Tongue (tissue), 2 donors: Measurements from ENCODE around the gene SHISA6. TPM values are rescaled to one million over a fixed set of nuclear protein-coding genes. Genes with fewer than 3 reads are reported as not detected.
A peak's percentile ranks its signal among the peaks of the same experiment; 100 is the strongest.

ENCODE experiments used
- DNase-seq: peaks from one replicate; pipeline ENCODE4 v3.0.0-alpha.2; 2015
- total RNA-seq: library from RNA; depleted of rRNA; stranded (reverse); fragments of >200 nt; gene quantifications from one replicate; pipeline ENCODE4 v1.2.3, GENCODE V29; 2014

Gene SHISA6
- total RNA-seq, result 4.4 TPM

DNA sequence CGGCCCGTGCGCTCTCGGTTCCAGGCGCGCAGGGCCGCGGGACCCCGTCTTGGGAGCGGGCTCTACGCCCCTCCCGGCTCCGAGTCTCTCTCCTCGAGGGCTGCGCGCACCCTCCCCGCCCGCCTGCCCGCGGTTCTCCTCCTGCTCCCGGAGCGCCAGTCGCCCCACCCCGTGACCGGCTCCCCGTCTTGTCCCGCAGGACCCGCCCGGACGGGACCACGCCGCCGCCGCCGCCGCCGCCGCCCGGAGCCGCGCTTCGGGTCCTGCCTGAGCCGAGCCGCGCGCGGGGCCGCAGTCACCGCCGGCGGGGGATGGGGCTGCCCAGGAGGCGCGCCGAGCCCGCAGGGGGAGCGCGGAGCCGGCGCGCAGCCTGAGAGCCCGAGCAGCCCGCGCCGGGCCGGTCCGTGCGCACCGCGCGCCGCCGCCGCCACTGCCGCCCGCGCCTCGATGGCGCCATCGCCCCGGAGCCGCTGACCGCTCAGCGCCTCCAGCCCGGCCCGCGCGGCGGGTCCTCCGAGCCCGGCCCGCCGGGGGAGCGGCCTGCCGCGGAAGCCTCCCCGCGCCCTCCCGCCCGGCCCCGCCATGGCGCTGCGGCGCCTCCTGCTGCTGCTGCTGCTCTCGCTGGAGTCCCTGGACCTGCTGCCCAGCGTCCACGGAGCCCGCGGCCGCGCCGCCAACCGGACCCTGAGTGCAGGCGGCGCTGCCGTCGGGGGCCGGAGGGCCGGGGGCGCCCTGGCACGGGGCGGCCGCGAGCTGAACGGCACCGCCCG is at the start of gene SHISA6:
Gene SHISA6 (plus strand): TSS at position 373 of the 770 bp plus-strand sequence.
- DNase-seq, result peak; percentile 21

DNA sequence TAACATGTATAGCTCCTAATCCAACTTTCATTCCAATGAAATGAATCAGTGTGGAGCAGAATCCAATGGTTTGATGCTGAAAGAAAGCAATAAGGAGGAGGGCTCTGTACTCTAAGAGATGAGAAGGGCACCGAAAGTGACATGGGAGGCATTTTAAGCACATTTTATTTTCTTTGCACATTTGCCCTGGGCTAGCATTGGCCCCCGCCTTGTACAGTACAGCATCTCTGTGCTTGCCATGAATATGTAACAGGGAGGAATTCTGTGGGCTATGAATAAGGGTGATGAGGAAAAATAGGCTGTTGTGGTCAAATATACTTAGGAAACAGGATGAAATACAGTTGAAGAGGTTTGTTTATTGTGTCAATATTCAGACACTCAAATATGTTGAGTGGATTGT is 45.2 kb upstream of the SHISA6 start:
- DNase-seq, result no peak

DNA sequence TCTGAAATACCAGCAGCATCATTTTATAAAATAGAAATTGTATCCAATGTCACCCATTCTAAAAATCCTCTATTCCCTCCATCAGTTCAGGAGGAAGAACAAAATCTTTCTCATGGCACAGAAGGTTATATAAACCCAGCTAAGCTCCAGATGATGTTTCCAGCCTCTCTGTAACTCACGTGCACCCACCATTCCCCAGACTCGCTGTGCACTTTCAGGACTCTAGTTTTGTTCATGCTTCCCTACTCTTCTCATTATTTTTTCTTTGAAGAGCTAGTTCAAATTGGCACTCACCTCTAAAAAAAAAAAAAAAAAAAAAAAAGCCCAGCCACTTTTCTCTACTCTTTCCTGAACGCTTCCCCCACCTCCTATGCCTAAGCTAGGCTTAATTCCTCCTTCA is 36.0 kb upstream of the SHISA6 start:
- DNase-seq, result no peak

DNA sequence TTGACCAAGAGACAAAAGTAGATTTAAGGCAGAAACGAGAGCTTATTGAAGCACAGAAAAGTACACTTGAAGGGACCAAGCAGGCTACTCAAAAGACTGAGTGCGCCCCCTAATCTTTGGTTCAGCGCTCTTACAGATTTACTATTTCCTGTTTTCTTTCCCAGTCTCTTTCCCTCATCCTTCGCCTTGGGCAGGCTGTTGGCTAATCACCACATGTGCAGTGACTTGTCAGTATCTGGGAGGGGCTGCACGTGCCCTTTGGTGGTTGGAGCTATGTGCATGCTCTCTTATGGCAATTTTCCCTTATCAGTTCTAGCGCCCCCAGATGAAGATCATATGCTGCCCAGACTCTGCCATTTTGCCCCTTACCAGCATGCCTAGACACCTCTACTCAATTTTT is 35.4 kb upstream of the SHISA6 start:
- DNase-seq, result no peak

DNA sequence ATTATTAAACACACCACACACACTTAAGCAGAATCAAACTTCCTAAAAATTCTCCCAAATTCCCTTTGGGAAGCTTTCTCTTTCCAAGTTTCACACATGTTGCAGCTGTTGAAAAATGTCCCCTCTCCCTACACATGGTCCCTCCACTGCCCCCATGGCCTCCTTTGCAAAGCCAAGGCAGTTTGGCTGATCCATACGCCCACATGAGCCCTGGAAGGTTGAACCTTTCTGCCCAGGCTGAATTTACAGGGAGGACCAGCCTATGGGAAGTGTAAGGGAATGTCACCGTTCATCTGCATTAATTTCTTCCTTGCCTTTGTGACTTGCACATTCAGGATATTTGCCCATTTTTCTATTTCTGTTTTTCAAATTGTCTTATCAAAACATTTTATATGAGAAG is 31.1 kb upstream of the SHISA6 start:
- DNase-seq, result no peak

DNA sequence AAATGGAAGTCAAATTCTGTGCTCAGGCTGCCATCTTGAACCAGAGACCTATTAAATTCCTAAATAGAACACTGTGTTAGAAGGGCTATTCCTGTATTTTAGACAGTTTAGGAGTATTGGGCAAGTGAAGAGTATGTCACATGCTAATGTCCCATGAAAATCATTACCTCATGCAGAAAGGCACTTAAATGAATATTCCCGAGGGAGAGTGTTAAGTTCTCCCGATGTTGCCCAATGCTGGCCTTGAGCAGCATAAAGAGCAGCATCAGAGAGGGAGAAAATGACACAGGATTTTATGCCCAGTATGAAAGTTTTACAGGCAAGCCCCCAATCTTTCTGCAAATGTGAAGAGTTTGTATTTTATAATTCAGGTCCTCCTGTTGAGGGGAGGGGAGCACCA is 28.2 kb upstream of the SHISA6 start:
- no peak for DNase-seq

DNA sequence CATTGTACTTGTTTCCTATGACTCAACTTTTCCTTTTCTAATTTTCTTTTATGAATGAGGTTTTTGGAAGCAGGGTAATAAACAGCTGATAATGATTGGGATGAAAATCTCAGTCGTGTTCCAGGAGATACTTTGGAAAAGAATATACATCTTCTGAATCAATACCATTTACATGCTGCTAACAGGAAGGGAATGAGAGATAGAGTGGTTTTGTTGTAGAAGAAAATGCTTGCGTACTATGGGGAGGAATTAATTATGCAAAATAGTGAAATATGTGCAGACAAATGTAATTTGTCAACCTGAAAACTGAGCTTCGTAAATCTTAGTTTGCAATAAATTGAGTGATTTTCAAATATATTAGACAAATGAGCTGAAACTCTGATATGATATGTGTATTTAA is 24.0 kb upstream of the SHISA6 start:
- DNase-seq, result no peak

DNA sequence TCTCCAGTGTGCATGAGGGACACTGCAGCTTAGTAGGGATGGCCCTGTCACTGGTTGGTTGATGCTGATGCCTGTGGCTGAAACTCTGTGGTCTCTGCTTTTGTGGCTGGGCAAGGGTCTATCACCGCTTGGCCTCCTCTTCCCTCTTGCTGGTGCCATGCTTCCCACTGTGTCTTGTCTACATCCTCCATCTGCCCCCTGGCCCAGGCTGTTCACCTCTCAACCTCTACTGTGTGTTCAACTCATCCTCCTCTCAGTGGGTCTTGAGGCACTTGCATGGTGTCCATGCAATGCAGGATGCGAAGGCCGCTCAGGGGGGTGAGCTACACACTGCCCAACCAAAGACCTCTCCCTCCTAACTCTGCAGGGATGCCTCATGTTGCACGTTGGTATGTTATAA is 19.8 kb upstream of the SHISA6 start:
- DNase-seq, result no peak

DNA sequence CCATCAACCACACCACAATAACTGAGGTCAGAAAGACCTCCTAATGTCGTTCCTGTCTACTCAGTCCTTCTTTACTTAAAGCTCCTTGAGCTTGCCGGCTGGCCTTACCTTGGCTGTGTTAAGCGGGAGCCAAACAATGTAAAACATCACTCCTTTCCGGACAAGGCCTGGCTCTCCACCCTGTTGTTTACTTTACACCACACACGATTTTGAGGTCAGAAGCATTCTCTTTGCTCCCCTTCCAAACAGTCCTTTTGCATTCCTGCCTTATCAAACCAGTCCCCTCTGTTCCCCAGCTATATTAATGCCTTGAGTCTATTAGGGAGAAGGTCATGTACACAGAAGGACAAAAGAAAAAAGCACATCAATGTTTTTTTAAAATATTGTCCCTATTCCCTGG is 19.3 kb upstream of the SHISA6 start:
- no peak for DNase-seq

DNA sequence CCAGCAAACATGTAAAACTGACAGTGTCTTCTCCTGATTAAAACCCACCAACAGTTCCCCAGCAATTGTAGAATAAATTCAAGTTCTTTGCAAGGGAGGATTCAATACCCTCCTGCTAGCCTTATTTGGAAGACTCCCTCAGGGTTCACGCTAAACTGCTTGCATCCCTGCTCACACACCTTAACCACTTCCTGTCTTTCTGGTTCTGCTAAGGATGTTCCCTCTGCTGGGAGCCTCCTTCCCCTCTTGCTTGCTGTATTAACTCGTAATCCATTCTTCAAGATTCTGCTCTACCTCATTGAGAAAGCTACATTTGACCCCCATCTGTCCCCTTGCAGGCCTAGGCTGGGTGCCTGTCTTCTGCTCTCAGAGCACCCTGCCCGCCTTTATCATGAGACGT is 2.3 kb upstream of the SHISA6 start:
- DNase-seq, result peak; percentile 45

DNA sequence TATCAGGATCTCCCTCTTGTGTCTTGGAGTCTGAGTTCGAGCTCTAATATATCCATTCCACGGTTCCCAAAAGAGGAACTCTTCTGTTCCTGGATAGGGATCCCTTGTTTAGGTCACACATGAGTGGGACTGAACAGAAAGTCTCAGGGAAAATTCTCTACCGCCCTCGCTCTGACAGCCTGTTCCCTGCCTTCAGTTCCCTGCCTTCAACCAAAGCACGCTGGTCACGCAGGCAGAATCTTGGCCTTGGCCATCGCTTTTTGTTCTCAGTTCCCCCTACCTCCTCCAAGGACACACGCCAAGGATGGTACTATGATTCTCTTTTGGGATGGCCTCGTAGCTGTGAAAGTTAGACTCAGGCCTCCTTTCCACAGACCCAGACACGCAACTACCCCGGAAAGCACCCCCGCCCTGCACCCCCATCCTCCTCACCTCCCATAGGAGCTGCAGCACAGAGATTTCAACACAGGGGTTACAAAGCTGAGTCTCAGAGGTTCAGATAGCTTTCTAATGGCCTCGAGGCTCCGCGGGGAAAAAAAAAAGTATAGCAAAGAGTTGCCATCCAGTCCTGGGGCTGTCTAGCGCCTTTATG is 1.5 kb upstream of the SHISA6 start:
- peak; percentile 8 for DNase-seq

DNA sequence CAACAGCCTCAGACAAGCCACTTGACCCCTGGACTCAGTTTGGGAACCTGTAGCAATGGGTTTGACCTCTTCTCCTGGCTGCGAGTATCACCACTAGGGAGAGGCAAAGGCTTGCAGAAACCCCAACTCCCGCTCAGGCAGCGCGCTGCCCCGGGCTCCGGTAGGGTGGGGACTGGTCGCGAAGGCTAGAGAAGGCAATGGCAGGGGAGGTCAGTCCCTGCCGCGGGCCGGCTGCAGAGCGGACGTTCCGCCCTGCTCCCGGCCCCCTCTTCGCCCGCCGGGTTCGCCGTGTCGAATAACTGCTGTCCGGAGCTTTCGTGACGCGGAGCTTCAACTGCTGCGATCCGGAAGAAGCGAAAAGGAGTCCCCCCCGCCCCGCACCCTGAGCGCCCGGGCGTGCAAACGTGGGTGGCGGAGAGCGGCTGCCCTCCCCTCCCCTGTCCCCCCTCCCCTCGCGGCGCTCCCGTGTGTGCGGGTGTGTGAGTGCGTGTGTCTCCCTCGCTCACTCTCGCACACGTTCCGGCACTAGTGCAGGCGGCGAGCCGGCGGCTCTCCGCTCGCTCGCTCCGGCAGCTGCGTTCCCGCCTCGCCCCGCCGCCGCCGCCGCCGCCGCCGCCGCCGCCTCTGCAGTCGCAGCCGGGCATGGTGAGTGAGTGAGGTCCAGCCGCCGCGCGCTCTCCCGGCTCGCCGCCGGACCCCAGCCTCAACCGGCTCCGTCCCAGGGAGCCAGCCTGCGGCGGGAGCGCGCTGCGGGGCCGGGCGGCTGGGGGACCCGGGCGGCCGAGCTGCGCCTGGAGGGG is 772 bp upstream of the SHISA6 start:
- peak; percentile 57 for DNase-seq

DNA sequence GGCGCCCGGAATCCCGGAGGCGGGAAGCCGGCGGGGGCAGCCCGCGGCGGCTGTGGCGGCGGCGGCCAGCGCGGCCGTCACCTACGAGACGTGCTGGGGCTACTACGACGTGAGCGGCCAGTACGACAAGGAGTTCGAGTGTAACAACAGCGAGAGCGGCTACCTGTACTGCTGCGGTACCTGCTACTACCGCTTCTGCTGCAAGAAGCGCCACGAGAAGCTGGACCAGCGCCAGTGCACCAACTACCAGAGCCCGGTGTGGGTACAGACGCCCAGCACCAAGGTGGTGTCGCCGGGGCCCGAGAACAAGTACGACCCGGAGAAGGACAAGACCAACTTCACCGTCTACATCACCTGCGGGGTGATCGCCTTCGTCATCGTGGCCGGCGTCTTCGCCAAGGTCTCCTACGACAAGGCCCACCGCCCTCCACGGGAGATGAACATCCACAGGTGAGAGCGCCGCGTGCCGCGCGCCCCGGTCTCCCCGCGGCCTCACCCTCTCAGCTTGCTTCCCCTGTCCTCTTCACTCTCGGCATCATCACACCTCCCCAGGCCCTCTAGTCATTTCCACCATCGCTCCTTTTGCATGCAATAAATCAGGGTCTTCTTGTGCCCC is 706 bp downstream of the SHISA6 start:
- peak; percentile 17 for DNase-seq

DNA sequence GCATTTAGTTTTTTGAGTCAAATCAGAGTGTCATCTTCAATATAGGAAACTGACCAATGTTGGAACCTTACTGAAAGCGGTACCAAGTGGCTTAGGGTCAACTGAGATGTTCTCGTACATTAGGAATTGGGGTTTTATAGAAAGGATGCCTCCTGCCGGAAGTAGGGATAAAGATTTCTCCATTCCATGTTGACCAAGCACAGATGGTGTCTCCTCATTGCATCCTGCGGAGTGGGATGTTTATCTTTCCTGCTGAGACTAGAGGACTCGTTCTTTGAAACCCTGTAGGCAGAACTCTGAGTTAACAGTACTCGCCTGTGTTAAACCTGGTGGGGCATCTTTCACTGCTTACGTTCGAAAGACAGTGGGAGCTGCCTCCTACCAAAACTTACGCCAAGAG is 1.4 kb downstream of the SHISA6 start:
- DNase-seq, result no peak

DNA sequence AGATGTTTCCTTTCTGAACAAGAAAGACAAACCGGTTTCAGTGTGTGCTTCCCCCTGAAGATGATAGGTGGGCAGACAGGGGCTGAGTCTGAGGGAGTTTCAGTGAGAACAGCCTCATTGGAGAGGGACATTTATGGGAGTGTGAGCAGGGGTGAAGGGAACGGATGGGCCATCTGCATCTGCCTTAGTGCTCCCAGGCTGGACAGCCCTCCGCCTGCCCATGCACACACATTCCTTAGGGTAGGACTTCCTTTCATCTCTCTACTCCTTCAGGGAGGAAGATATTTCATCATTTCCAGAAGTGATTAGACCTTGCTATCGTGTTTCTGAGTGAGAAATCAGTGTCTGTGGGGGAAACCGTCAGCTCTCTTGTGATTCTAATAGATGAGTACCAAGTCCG is 3.8 kb downstream of the SHISA6 start:
- no peak for DNase-seq

DNA sequence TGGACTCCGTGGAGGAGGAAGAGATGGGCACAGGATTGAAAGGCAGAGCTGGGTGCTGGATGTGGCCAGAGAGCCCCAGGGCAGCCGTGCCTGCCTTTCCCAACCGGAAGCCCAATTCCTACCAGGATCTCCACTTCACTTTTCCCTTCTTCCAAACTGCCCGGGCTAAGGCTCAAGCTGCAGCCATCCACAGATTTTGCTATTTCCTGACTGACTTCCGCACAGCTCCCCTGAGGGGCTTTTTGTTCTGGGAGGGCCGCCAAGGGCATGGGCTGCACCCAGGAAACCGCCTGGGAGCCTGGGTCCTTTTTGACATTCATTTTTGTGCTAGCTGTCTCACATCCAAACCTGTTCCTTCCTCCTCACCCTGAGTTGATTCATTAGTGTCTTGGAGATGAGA is 4.2 kb downstream of the SHISA6 start:
- no peak for DNase-seq

DNA sequence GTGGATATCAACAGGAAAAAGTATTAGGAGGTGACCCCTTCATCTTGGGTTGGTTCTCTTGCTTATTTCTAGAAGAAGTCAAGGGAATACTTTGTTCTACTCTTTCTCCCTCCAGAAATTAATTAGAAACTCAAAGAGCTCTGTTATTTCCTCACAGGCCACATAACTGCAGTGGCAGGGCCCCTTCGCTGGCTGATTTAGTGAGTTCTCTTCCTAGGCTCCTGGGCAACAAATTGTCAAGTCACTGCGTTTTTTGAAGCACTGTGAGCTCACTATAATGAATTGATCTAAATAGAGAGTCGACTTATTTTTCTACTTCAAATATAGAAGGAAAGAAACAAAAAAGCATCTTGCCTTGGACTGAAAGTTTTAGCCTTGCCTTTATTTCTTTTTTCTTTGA is 4.8 kb downstream of the SHISA6 start:
- no peak for DNase-seq

DNA sequence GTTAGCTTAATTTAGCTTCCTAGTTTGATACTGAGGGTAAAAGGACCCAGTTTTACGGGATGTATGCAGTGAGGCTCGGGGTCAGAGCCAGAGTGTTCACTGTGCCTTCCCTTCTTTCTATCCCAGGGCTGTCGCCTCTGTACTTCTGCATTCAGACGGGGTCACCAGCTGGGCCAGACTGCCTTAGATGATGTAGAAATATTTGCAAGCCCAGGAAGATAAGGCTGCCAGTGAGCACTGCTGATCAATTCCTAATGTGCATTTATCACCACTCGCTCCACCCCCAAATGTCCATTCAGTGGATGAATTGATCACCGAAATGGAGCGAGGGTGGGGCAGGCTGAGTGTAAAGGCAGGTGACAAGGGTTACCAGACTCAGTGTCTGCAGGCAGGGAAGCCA is 9.1 kb downstream of the SHISA6 start:
- no peak for DNase-seq

DNA sequence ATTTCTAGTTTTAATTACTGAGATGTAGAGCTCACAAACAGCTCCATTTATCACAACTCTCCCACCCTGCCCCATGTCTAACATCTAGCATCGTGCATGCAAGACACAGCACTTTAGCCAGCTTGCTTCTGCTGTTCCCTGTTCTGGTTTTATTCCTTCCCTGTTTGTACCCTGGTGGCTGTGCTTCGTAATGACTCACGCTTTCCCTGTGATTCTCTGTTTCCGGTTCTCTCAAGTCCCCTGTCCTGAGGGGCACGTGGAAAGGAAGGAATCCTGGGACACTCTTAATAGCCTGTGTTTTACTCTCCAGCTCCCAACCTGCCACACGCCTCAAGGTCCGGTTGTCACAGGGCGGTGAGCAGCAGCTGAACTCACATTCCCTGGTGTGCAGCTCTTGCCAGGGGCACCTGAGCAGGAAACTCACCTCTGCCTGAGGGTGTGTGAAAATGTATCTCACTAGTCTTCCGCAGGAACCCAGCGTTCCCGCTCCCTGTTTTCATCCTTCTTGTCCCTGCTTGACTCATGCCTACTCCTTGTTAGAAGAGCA is 10.6 kb downstream of the SHISA6 start:
- DNase-seq, result no peak

DNA sequence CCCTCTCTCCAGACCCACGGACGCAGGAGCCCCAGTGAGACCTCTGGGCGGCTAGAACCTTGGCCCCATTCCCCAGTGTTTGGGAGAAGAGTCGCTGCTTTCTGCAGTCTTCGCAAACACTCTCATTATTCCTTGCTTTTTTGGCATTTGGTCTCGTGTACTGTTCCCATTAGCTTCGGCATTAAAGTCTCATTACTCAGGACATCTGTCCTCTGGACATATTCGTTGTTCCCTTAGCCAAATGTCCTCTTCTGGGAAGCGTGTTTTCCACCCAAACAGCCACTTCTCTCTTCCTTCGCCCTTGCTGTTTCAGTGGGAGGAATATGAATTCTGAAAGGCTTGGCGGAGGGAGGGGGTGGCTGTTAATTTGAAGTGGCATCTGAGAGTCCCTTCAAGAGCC is 11.1 kb downstream of the SHISA6 start:
- peak; percentile 19 for DNase-seq

DNA sequence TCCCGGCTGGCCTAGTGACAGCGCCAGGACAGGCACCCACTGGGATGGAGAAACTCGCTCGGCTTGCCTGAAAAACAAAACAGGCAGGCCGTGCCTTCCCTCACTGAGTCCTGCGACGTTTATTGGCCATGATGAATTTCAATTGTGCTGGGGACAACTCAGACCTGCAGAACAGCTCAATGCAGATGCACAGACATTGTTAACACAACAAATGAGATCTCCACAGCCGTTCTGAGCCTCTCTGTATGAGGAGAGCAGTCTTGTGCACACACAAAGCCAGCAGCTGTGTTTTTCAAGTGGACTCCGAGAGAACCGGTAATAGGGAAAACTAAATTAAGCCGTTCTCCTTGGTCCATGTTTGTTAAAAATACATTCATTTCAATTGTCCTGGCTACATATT is 15.9 kb downstream of the SHISA6 start:
- DNase-seq, result no peak

DNA sequence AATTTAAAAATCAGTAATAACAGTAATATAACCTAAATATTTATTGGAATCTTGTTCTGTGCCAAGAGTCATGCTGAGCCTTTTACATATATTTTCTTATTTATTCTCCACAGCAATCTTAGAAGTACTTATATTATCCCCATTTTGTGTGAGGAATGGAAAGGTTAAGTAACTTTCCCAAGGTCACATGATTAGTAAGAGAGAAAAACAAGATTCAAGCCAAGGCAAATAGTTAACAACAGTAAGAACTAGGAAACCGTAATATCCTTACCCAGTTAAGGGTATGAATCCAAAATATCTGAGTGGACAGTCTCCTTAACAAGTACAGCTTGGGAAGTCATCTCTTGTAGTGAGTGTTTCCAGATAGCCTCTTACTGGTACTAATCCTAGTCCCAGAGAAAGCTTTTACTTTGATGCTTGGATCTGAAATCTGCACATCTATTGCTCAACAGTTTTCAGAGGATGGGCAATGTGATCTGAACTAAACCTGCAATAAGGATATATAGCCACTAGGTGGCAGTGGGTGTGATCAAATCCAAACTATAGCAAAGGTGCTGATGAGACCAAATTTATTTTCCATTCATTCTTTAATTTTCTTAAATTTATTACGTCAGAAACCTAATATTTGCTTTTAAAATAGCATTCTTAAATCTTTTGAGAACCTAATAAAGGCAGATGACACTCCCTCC is 23.3 kb downstream of the SHISA6 start:
- no peak for DNase-seq
